ENCODE results near the gene DLEC1. TPM values are rescaled to one million over a fixed set of nuclear protein-coding genes. Genes with fewer than 3 reads are reported as not detected.
"Not testable (repeated sequence)": the region's sequence is repeated elsewhere in the genome, so short reads cannot be mapped to it uniquely, and the experiment has no call there.

Gene DLEC1
- total RNA-seq, 1 donor from 2014 or later: not detected

GRCh38 chr3:38120693-38121450, 81.9 kb downstream of the DLEC1 start:
- DNase-seq (ENCODE audit: low read depth in 2 of 2): no peak

- no peak for DNase-seq (ENCODE audit: low read depth in 2 of 2)
Measured at GRCh38 chr3:38121451-38121831, 82.4 kb downstream of the DLEC1 start.

DNA sequence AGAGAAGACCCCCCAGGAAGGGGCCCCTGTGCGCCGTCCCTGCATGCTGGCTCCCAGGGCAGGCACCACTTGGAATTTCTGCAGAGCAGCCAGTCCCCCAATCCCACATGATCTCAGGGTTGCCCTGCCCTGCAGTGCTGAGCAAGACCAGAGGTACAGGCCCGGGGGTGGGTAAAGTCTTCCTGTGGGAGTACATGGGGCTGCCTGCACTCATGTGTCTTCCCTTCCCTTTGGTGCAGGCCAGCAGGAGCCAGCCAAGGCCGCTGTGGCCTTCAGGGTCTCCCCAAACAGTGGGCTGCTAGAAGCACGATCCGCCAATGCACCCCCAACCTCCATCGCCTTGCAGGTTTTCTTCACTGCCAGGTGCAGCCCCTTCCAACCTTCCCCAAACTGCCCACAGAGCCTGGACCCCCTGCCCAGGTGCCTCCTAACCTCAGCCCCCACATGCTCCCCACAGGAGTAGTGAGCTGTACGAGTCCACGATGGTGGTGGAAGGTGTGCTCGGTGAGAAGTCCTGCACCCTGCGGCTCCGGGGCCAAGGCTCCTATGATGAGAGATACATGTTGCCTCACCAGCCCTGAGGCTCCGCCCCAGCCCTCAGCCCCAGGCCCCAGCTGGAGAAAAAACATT, 82.9 kb downstream of the DLEC1 start:
- DNase-seq (ENCODE audit: low read depth in 2 of 2): no peak

DNA sequence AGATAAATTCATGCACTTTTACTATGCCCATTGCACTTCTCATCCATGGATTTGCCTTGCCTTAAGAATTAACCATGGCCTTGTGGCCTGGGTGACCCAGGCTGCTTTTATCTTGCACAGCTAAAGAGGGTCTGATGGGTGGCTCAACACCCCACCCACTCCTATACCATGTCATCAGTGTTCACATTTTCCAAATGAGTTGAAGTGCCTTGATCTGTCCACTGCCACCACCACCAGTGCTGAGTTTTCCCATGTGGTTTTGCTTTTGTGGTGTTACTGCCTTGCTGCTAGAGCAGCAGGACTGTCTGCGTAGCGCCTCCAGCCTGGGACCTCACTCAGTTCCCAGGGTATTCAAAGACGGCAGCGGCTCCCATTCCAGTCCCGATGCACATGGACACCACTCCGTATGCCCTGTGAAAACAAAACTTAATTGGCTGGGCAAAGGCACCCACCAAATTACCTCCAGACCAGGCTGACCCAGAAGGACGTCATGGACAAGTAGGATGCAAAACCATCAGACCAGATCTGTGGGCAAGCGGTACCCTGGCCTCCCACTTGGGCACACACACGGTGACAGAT, 83.8 kb downstream of the DLEC1 start:
- DNase-seq (ENCODE audit: low read depth in 2 of 2): no peak

GRCh38 chr3:38124324-38125122, 85.5 kb downstream of the DLEC1 start:
- DNase-seq (ENCODE audit: low read depth in 2 of 2): no peak

DNA sequence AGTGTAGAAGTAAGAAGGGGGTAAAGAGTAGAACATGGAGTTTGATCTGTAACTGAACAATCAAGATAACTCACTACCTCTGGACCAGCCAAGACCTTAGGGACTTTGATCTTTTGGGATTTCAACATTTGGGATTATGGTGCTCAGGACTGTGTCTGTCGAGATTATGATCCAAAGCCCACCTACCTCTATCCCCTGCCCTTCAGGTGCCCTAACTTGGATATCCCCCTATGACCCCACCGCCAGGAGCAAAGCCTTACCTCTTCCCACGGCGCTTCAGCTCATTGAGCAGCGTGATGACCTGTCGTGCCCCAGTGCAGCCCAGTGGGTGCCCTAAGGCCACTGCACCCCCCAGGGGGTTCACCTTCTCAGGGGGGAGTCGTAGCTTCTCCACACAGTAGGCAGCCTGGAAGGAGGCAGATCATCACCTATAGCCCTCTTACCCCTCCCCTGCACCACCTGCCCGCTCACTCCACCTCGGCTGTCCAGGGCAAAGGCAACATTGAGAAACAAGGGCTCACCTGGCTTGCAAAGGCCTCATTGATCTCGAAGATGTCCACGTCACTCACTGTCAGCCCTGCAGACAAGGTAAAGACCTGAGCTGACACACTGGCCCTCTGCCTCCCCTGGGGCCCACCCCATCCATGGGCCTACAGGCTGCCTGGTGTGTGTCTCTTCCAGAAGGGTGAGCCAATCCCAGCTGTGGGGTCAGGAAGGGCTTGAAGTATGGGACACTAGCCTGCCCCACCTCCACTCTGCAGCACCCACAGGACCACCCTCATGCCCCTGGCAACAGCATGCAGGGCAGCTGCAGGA, 86.5 kb downstream of the DLEC1 start:
- no peak for DNase-seq (ENCODE audit: low read depth in 2 of 2)

DNA sequence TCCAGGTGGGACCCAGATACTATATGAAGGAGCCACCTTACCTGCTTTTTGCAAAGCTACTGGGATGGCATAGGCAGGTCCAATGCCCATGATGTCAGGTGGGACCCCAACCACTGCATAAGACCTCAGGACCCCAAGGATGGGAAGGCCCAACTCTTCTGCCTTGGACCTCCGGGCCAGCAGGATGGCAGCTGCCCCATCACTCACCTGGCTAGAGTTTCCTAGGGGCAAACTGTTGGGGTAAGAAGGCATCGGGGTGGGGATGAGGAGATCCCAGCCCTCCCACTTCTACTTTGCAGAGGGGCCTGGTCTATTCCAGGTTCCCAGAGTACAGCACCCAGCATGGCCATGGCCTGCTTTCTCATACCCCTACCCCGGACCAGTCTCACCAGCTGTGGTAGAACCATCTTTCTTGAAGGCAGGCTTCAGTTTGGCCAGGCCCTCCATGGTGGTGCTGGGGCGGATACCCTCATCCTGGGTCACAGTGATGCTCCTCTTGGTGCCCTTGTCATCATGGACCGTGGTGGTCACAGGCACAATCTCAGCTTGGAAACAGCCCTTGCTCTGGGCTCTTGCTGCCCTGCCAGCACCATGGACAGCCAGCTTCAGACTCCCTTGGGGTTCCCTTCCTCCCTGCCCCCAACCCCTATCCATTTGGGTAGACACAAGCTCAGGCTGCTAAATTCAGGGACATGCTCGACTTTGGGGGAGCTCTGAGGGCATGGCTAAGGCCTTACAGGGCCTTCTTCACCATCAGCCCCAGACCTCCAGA, 87.3 kb downstream of the DLEC1 start:
- DNase-seq (ENCODE audit: low read depth in 2 of 2): no peak

DNA sequence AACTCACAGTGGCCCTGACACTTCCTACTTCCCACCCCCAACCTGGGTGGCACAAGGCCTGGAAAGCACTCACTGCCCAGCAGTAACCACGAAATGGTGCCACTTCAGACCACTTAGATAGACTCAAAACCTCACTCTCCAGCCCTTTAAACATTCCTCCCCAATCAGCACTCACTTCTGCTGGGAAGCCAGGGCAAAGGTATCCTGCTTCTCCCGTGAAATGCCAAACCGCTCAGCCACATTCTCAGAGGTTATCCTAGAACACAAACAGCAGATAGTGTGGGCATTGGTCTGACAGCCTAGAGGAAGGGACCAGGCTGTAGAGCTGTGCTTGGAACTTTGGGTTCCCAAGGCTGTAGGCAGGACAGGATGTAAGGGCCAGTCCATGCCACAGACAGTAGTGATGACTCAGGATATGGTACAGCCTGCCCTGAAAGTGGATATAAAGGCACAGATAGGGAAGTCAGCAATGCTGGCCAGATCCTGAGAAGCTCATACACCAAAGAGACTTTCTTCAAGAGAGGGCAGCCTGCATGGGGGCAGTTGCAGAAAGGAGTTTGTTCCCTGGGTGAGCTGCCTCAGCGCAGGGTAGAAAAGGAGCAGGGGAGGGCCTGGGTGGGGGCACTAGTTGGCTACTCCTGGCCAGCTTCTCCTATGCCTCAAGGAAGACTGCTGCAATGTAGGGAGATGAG, 88.7 kb downstream of the DLEC1 start:
- DNase-seq (ENCODE audit: low read depth in 2 of 2): no peak

GRCh38 chr3:38128303-38128655, 89.3 kb downstream of the DLEC1 start:
- DNase-seq (ENCODE audit: low read depth in 2 of 2): no peak

DNA sequence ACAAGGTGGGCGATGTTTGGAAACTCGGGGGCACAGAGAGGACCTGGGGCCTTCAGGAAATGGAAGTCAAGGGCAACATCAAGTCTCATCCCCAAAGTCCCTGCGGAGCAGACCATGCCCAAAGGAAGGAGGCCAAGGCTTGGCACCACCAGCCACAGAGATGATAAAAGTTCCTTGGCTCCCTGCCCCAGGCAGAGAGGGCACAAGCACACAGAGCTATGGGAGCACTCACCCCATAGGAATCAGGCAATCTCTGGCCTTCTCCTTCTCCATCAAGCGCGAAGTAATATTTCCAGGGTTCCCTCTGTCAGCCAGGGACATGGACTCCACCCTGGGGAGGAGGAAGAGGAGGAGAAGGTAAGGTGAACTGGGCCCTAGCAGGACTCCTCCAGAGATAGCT, 90.0 kb downstream of the DLEC1 start:
- no peak for DNase-seq (ENCODE audit: low read depth in 2 of 2)

GRCh38 chr3:38130631-38131065, 91.6 kb downstream of the DLEC1 start:
- no peak for DNase-seq (ENCODE audit: low read depth in 2 of 2)

GRCh38 chr3:38131621-38132369, 92.8 kb downstream of the DLEC1 start:
- DNase-seq (ENCODE audit: low read depth in 2 of 2): peak; percentile 53 to 73

DNA sequence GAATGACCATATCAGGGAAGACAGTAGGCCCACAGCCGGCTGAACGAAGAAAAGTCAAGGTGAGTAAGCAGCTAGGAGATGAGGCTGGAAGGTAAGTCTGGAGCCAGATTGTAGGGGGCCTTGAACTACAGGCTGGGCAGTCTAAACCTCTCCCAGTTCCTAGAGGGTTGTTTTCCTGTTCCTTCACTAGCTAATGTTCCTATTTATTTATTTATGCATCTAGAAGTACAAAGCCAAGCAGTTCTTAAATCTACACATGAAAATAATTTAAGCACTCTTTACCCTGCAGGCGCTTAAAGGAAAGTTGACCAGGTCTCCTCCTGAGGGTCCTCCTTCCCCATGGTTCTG, 94.2 kb downstream of the DLEC1 start:
- no peak for DNase-seq (ENCODE audit: low read depth in 2 of 2)

DNA sequence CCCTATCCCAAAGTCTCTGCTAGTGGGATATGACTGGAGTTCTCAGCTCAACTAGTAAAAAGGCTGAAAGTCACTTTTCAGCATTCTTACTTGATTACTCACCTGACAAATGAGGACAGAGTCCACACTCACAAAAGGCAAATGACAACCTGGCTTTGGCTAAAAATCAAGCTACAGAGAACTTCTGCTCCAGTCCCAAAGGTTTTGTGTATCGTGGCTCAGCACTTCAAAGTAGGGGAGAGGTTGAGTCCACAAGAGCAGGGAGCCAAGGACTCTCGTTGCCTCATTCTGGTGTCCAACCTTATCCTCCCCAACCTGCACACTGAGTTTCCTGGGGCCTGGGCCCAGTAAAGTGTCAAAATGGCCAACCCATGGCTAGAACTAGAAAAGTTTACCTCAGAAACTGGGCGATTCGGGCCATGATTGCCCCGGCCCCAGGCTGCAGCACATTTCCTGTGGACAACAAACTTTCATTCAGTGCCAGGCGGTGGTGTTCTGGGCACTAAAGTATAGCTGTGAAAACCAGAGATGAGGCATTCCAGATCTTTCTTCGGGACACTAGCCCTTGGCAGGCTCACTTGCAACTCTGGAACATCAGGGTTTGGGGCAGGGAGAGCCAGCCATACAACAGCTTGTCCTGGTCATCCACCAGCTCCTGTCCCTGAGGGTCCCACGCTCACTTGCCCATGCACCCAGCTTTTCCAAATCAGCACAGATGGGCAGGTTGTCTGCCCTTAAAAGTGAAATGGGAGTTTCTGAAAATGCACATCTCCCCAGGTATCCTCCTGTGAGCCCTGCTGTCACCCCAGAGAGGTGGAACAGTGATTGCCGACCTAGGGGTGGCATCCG, 94.8 kb downstream of the DLEC1 start:
- DNase-seq (ENCODE audit: low read depth in 2 of 2): no peak

DNA sequence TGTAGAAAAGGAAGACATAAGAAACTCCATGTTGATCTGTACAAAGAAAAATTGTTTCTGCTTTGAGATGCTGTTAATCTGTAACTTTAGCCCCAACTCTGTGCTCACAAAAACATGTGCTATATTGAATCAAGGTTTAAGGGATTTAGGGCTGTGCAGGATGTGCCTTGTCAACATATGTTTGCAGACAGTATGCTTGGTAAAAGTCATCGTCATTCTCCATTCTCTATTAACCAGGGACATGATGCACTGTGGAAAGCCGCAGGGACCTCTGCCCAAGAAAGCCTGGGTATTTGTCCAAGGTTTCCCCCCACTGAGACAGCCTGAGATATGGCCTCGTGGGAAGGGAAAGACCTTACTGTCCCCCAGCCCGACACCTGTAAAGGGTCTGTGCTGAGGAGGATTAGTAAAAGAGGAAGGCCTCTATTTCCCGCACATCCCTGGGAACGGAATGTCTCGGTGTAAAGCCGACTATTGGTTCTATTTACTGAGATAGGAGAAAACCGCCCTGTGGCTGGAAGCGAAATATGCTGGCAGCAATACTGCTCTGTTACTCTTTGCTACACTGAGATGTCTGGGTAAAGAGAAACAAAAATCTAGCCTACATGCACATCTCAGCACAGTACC, 95.6 kb downstream of the DLEC1 start:
- not testable (repeated sequence) for DNase-seq (ENCODE audit: low read depth in 2 of 2)

DNA sequence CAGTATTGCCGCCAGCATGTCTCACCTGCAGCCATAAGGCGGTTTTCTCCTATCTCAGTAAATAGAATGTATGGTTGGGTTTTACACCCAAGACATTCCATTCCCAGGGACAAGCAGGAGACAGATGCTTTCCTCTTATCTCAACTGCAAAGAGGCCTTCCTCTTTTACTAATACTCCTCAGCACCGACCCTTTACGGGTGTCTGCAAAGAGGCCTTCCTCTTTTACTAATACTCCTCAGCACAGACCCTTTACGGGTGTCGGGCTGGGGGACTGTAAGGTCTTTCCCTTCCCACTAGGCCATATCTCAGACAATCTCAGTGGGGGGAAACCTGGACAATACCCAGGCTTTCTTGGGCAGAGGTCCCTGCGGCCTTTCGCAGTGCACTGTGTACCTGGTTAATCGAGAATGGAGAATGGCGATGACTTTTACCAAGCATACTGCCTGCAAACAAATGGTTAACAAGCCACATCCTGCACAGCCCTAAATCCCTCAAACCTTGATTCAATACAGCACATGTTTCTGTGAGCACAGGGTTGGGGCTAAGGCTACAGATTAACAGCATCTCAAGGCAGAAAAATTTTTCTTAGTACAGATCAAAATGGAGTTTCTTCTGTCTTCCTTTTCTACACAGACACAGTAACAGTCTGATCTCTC, 96.7 kb downstream of the DLEC1 start:
- not testable (repeated sequence) for DNase-seq (ENCODE audit: low read depth in 2 of 2)

DNA sequence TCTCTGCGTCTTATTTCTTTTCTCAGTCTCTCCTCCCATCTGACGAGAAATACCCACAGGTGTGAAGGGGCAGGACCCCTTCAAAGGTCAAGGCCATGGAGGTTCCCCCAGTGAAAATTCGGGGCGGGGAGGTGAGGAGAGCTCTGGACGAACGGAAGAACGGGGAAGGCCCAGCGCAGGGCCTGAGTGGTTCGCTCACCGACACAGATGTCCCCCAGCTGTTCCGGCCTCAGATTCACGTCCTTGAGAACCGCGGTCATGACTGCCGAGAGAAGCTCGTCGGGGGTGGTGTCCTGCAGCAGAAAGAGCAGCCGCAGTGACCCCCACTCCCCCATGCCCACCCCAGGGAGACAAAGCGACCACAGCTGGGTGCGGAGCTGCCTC, 97.4 kb downstream of the DLEC1 start:
- peak; percentile 20 to 37 for DNase-seq (ENCODE audit: low read depth in 2 of 2)

Measured in lung microvascular endothelial cell (primary cell).